ENCODE results near the gene SLC8A3.

- TF ChIP-seq NONO (IDR thresholded peaks at IDR 0.05) = no peak
- TF ChIP-seq NONO (CRISPR knock-in tag; conservative IDR thresholded peaks at IDR 0.05) = no peak
- TF ChIP-seq SOX13 (IDR thresholded peaks at IDR 0.05) = no peak
- no peak for TF ChIP-seq SOX13 (CRISPR knock-in tag; conservative IDR thresholded peaks at IDR 0.05 in 1 of 2, IDR thresholded peaks at IDR 0.05 in 1 of 2)
- no peak for TF ChIP-seq CTCF (CRISPR knock-in tag; IDR thresholded peaks at IDR 0.05)
- TF ChIP-seq AFF4 (CRISPR knock-in tag; IDR thresholded peaks at IDR 0.05) = no peak
- TF ChIP-seq MXD1 (CRISPR knock-in tag; IDR thresholded peaks at IDR 0.05) = no peak
- no peak for TF ChIP-seq ZMYM3 (CRISPR knock-in tag; IDR thresholded peaks at IDR 0.05)
- no peak for TF ChIP-seq MAX (IDR thresholded peaks at IDR 0.05)
- TF ChIP-seq ZNF362 (CRISPR knock-in tag; IDR thresholded peaks at IDR 0.05; ENCODE audit: borderline replicate concordance) = no peak
- TF ChIP-seq ZNF772 (CRISPR knock-in tag; IDR thresholded peaks at IDR 0.05) = no peak
- TF ChIP-seq PAXIP1 (CRISPR knock-in tag; conservative IDR thresholded peaks at IDR 0.05) = no peak
- TF ChIP-seq KDM4B (CRISPR knock-in tag; IDR thresholded peaks at IDR 0.05) = no peak
These were observed 189.5 kb downstream of the SLC8A3 start for GRCh38 chr14:69999261-69999674.
